ENCODE results near the gene NELL1.

GRCh38 chr11:21148376-21148775 lies 479.0 kb downstream of the NELL1 start:
- TF ChIP-seq CTCF (IDR thresholded peaks at IDR 0.05) (no peak), POLR2A (IDR thresholded peaks at IDR 0.05) (no peak)
